Activated CD4-positive, alpha-beta T cell treated with anti-CD3 and anti-CD28 coated beads, Interleukin-2, Interleukin-4, amounts not matched to agents 100 ng/mL and 50 ng/mL, durations not matched to agents 16 hours and 8 hours (primary cell): ENCODE measurements around the gene LRRC10B.

Source experiments
- DNase-seq: peaks from one replicate; pipeline ENCODE4 v3.0.0-alpha.2; 2020; ENCODE audit warnings: low spot score

LRRC10B gene

DNA sequence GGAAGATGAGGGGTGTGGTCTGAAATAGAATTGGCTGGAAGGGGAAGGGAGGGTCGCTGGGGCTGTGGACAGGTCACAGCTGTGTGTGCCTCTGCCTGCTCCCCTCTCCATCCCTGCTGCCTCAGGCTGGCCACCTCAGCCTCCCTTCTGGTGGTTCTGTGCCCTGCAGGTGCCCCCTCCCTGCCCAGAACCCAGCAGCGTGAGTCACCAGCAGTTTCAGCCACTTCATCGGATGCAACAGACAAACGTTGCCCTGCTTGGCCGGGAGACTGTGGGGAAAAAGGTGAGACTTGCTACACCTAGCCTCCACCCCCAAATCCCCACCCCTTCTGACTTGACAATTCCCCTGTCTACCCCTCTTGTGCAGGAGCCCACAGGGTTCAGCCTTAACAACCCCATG is 21.8 kb upstream of the LRRC10B start:
- no peak for DNase-seq

DNA sequence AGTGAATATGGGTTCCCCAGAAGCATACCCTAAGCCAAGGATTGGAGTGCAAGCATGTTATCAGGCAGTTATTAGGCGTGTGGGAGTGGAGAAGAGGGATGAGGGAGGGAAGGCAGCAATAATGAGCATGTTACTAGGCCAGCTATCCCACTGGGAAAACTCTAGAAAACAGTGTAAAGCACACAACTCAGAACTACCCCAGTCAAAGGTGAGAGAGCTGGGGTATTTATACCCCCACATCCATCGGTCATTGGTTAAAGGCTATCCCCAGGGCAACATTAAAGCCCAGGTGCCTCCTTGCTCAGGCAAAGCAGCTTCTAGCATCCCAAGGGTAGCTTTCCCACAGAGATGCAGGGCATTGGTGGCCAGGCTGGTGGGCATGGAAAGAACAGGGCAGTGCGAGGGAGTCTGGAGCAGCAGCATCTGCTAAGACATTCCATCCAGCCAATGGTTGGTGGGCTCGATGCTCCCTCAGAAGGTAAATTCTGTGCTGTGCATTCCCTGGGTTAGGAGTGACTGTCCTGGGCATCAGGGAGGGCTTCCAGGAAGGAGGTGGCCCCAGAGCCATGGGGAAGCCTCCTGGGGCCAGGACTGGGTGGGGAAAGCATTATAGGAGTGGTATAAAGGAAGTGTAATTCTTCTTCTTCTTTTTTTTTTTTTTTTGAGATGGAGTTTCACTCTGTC is 21.1 kb upstream of the LRRC10B start:
- DNase-seq: no peak

- no peak for DNase-seq
Measured at GRCh38 chr11:61488651-61489291, 19.8 kb upstream of the LRRC10B start.

- DNase-seq: no peak
Measured at GRCh38 chr11:61489833-61490721, 18.5 kb upstream of the LRRC10B start.

GRCh38 chr11:61491736-61492395 is 16.7 kb upstream of the LRRC10B start:
- DNase-seq: no peak

- no peak for DNase-seq
Measured at GRCh38 chr11:61494381-61494961, 14.1 kb upstream of the LRRC10B start.

DNA sequence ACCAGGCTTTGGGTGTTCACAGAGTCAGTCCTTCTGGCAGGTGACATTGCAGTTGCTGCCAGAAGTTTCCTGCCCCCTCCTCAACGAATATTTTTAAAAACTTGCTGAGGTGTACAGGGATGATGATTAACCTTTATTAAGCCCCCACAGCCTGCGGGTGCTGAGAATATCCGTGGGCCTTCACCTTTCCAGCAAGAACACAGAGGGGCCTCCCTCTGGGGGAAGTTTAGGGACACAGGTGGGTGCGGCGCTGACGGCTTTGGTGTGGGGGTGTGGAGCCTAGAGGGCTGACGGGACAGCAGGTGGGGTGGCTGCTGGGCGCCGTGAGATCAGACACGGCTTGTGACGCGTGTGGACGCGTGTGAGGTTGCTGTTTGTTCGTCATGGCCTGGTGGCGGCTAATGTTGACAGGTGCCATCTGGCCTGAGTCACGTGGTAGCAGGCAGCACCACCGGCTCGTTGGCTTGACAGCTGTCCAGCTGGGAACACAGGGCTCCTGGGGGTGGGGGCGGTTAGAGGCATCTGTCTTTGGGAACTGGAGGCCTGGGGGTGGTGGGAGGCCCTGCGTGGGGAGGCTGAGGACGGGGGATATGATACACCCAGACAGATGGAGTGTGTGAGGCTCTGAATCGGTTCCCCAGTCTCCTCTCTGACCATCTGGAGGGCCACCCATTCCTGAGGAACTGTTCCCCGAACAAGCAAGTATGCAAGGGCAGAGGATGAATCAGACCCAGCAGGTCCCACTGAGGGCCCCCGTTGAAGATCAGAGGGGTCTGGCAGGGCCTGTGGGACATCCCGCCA is 12.5 kb upstream of the LRRC10B start:
- no peak for DNase-seq

GRCh38 chr11:61496602-61497400 is 11.7 kb upstream of the LRRC10B start:
- no peak for DNase-seq

DNA sequence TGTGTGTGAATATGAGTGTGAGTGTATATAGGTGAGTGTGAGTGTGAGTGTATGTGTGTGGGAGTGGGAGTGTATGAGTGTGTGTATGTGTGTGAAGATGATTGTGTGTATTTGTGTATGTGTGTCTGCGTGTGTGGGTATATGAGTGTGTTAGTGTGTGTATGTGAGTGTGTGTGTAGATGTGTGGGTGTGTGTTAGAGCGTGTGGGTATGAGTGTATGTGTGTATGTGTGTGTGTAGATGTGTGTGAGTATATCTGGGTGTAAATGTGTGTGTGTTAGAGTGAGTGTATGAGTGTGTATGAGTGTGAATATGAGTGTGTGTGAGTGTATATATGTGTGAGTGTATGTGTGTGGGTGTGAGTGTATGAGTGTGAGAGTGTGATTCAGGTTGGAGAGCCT is 11.1 kb upstream of the LRRC10B start:
- no peak for DNase-seq

DNA sequence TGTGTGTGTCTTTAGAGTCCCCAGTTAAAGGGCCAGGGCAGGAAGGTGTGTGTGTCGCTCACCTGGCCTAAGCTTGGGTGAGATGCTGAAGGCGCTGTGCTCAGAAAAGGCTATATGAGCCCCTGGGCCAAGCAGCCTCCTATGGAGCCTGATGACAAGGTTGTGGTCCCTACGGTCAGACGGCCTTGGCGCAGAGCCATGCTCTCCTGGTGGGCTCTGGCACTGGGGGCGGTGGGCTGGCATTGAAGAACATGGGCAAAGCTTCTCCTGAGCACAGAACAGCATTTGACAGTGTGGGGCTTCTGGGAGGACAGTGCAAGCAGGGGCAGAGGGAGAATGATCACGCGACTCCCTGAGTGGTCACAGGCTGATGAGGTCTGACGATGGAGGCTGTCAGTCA is 10.7 kb upstream of the LRRC10B start:
- DNase-seq: no peak

GRCh38 chr11:61498767-61499341 is 9.7 kb upstream of the LRRC10B start:
- DNase-seq: no peak

GRCh38 chr11:61499816-61500491 is 8.6 kb upstream of the LRRC10B start:
- no peak for DNase-seq

DNA sequence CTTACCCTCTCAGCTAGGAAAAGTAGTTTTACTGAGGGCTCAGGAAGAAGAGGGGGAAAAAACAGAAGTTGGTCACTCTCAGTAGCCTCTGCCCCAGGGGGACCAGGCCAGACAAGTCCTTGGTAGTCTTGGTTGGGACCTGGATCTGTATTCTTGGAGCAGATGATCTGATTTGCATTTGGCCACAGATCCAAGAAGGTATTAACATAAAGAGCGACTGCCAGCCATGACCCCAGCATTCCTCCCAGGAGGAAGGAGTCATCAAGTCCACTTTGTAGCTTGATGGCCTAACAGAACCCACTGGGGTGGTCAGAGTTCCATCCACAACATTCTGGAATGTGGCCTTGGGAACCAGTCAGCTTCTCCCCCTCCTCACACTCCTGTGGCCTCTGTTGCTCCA is 6.0 kb upstream of the LRRC10B start:
- no peak for DNase-seq

DNA sequence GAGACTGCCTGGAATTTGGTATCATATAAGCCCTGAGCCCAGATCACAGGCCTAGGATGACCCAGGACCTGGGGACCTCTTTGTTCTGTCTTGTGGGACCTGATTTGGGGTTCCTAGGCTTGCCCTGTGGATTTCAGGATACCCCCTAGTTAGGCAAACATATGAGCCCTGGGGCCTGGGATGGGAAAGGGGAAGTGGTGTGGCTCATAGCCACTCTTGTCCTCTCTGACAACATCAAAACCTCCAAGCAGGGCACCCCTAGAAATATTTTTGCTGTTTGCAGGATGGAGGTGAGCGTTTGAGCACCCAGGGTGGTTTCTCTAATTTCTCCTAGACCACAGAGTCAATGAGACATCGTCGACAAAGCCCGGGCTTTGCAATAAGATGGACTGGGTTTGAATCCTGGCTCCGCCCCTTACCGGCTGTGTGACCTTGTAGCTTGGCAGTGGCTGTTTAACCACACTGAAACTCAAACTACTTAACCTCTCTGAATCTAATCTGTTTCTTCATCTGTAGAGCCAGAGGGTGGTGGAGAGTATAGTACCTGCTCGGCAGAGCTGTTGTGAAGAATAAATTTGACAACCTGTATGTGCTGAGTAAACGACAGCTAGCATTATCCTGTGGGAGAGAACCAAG is 5.3 kb upstream of the LRRC10B start:
- DNase-seq: no peak

- DNase-seq: no peak
Measured at GRCh38 chr11:61505106-61505505, 3.4 kb upstream of the LRRC10B start.

GRCh38 chr11:61505640-61506155 is 2.9 kb upstream of the LRRC10B start:
- DNase-seq: no peak

DNA sequence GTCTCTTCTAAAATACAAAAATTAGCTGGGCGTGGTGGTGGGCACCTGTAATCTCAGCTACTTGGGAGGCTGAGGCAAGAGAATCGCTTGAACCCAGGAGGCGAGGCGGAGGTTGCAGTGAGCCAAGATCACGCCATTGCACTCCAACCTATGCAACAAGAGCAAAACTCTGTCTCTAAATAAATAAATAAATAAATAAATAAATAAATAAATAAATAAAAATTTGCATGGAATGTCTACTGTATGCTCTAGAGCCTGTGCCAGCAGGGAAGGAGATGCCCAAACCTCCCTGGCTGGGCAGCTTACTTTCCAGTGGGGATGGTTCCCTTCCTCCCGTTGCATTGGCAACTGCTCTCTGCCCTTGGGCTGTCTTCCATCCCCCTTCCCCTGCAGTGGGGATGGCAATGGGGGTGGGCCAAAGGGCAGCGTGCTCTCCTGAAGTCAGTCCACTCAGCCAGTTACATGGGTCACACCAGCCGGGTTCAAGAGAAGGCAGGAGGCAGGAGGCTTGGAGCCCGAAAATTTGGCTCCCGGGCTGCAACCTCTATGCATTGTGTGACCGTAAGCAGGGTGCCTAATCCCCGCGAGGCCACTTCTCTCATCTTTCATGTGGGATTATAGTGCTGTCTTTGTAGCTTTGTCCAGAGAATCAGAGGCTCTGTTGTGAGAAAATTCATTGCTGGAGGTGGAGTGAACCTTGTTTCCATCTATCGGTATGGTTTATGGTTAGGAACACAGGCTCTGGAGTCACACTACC is 1.4 kb upstream of the LRRC10B start:
- DNase-seq: no peak
